BE2C (cell line): ENCODE data around the gene THOC5.

Experiments
- DNase-seq: peaks from one replicate; pipeline ENCODE4 v3.0.0-alpha.2; 2020
- H3K27me3 ChIP-seq: fragments of 250-450 bp; sonication (Bioruptor Pico); 2 replicates; pipeline ENCODE4 v1.5.1; 2020; ENCODE audit warnings: mild to moderate bottlenecking
- H3K36me3 ChIP-seq: fragments of 250-450 bp; sonication (Bioruptor Pico); 2 replicates; pipeline ENCODE4 v1.5.1; 2020; ENCODE audit warnings: mild to moderate bottlenecking
- H3K4me1 ChIP-seq: fragments of 250-450 bp; sonication (Bioruptor Pico); 2 replicates; pipeline ENCODE4 v1.5.1; 2020
- H3K4me3 ChIP-seq: 2 replicates; pipeline ENCODE4 v1.5.1; 2011; ENCODE audit warnings: low read depth, low read length
- H3K9me3 ChIP-seq: fragments of 250-450 bp; sonication (Bioruptor Pico); 2 replicates; pipeline ENCODE4 v1.5.1; 2020
- TF ChIP-seq, protein P1 (sequence below): IDR thresholded peaks from 2 replicates; pipeline ENCODE4 v1.5.1; 2012; ENCODE audit warnings: mild to moderate bottlenecking, low read depth, low read length

The THOC5 gene

GRCh38 chr22:29463629-29464028, 89.9 kb downstream of the THOC5 start:
- H3K27me3 ChIP-seq: no peaks in the 10 kb centered on the region
- TF ChIP-seq, protein P1, sequence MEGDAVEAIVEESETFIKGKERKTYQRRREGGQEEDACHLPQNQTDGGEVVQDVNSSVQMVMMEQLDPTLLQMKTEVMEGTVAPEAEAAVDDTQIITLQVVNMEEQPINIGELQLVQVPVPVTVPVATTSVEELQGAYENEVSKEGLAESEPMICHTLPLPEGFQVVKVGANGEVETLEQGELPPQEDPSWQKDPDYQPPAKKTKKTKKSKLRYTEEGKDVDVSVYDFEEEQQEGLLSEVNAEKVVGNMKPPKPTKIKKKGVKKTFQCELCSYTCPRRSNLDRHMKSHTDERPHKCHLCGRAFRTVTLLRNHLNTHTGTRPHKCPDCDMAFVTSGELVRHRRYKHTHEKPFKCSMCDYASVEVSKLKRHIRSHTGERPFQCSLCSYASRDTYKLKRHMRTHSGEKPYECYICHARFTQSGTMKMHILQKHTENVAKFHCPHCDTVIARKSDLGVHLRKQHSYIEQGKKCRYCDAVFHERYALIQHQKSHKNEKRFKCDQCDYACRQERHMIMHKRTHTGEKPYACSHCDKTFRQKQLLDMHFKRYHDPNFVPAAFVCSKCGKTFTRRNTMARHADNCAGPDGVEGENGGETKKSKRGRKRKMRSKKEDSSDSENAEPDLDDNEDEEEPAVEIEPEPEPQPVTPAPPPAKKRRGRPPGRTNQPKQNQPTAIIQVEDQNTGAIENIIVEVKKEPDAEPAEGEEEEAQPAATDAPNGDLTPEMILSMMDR: no peak
- H3K4me3 ChIP-seq: no peak overlapping the region
- no peak for DNase-seq
- H3K4me1 ChIP-seq: no peaks in the 10 kb centered on the region
- no peaks in the 10 kb centered on the region for H3K9me3 ChIP-seq
- H3K36me3 ChIP-seq: no peaks in the 10 kb centered on the region

GRCh38 chr22:29461263-29461662, 92.3 kb downstream of the THOC5 start:
- DNase-seq: no peak
- Histone ChIP-seq H3K4me3 (no peak overlapping the region), H3K27me3 (no peaks in the 10 kb centered on the region), H3K36me3 (no peaks in the 10 kb centered on the region), H3K9me3 (no peaks in the 10 kb centered on the region), H3K4me1 (no peaks in the 10 kb centered on the region; the same call in 1 of the 2 replicates)
- TF ChIP-seq, protein P1: no peak

DNA sequence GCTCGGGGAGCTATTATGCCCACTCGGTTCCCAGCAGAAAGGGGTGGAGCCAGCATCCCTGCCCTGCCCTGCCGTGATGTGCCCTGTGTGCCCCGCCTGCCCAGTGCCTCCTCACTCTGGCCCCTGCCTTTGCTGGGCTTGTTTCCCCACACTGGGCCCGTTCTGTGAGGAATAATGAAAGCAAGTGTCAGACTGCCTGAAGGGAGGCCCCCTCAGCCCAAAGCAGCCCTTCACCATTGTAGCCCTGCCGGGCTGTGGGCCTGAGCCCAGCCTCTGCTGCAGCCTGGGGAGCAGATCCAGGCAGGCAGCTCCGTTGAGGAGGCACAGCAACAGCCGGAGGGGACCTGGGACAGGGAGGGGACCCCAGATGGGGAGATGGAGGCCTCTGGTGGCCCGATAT, 93.8 kb downstream of the THOC5 start:
- Histone ChIP-seq H3K4me3 (no peak overlapping the region), H3K36me3 (no peaks in the 10 kb centered on the region), H3K9me3 (no peaks in the 10 kb centered on the region), H3K27me3 (no peaks in the 10 kb centered on the region), H3K4me1 (no peaks in the 10 kb centered on the region; the same call in 1 of the 2 replicates)
- TF ChIP-seq, protein P1: no peak
- no peak for DNase-seq

- H3K4me3 ChIP-seq: no peak overlapping the region
- H3K9me3 ChIP-seq: no peaks in the 10 kb centered on the region
- TF ChIP-seq, protein P1: no peak
- no peaks in the 10 kb centered on the region; the same call in 1 of the 2 replicates for H3K4me1 ChIP-seq
- no peak for DNase-seq
- H3K27me3 ChIP-seq: no peaks in the 10 kb centered on the region
- H3K36me3 ChIP-seq: no peaks in the 10 kb centered on the region
Observed at GRCh38 chr22:29458551-29458950, 95.0 kb downstream of the THOC5 start.

- Histone ChIP-seq H3K27me3 (no peaks in the 10 kb centered on the region), H3K9me3 (no peaks in the 10 kb centered on the region), H3K36me3 (no peaks in the 10 kb centered on the region), H3K4me1 (no peaks in the 10 kb centered on the region; the same call in 1 of the 2 replicates), H3K4me3 (no peak overlapping the region)
- TF ChIP-seq, protein P1: no peak
- DNase-seq: peak; percentile 71
Observed at GRCh38 chr22:29457730-29458129, 95.8 kb downstream of the THOC5 start.

DNA sequence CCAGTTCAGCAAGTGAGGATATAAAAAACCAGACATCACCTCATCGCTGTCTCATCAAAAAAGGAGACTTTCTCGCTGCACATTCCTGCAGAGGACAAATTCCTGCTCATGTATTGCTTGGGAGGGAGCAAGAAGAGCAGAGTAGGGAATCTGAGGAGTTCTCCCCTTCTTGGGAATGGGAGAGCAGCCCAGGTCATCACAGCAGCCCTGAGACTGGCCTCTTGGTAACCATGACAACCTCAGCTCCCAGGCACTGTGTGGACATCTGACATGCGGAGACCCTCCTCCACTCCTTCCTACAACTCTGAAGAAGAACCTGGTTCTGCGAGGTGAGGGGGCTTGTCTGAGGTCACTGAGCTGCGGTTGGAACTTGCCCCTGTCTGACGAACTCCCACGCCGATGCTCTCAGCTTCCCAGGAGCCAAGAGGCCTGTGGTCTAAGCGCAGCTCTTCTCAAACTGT, 97.3 kb downstream of the THOC5 start:
- TF ChIP-seq, protein P1: no peak
- no peak for DNase-seq
- H3K36me3 ChIP-seq: no peaks in the 10 kb centered on the region

More for the DNA sequence above, 97.3 kb downstream of the THOC5 start:
- H3K4me3 ChIP-seq: no peak overlapping the region
- H3K4me1 ChIP-seq: no peaks in the 10 kb centered on the region; the same call in 1 of the 2 replicates
- no peaks in the 10 kb centered on the region for H3K9me3 ChIP-seq
- H3K27me3 ChIP-seq: no peaks in the 10 kb centered on the region
